Stomach (tissue), 4 donors: ENCODE data around the gene OR6C6.

ENCODE experiments used
- CTCF ChIP-seq, 7 experiments: fragments of 450-650 bp in 4 of 7; fragments of 200-600 bp in 3 of 7; sonication (generic) in 3 of 7; IDR thresholded peaks; one replicate each; pipeline ENCODE4 v1.5.1; 2016 to 2019; ENCODE audit warnings: antibody characterized with exemption in 7 of 7, control low read depth in 2 of 7, mild to moderate bottlenecking in 1 of 7
- POLR2A ChIP-seq, 4 donors: fragments of 450-650 bp; IDR thresholded peaks; one replicate each; pipeline ENCODE4 v1.6.1; 2016; ENCODE audit warnings: antibody characterized with exemption in 4 of 4, control low read depth in 2 of 4, mild to moderate bottlenecking in 1 of 4, moderate library complexity in 1 of 4
- POLR2AphosphoS5 ChIP-seq, 3 donors: sonication (generic); formaldehyde crosslinking; IDR thresholded peaks; one replicate each; pipeline ENCODE4 v1.6.1; 2016; ENCODE audit warnings: antibody characterized with exemption in 3 of 3

DNA sequence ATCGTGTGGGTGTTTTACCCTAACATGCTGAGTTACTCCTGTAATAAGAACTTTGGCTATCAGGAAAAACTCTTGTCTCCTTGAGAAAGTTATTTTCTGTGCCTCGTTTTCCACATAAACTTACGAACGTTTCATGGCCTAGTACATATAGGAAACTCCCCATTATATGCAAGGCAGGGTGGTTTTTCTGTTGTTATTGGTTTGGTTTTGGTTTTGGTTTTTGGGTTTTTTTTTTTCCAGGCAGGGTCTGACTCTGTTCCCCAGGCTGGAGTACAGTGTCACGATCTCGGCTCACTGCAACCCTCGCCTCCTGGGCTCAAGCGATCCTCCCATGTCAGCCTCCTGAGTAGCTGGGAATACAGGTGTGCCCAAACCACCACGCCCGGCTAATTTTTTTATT is 39.6 kb upstream of the OR6C6 start:
- TF ChIP-seq CTCF (IDR thresholded peaks at IDR 0.05) (no peak), POLR2AphosphoS5 (IDR thresholded peaks at IDR 0.05) (no peak), POLR2A (IDR thresholded peaks at IDR 0.05) (no peak)
